HepG2 (cell line): Measurements from ENCODE around the gene WDR5B. TPM values are rescaled to one million over a fixed set of nuclear protein-coding genes. Genes with fewer than 3 reads are reported as not detected.

Source experiments
- HNF4A ChIP-seq: sonication (generic); formaldehyde crosslinking; IDR thresholded peaks from 2 replicates; pipeline ENCODE4 v1.4.0; 2020; ENCODE audit warnings: missing genetic modification reagents
- IKZF1 ChIP-seq: fragments of 450-650 bp; IDR thresholded peaks from 2 replicates; pipeline ENCODE4 v1.7.1; 2016
- KDM5B ChIP-seq: sonication (generic); formaldehyde crosslinking; IDR thresholded peaks from 2 replicates; pipeline ENCODE4 v1.4.0; 2020; ENCODE audit warnings: missing genetic modification reagents, mild to moderate bottlenecking, borderline replicate concordance
- MIXL1 ChIP-seq: IDR thresholded peaks from 2 replicates; pipeline ENCODE4 v1.6.1; 2016
- NFKB2 ChIP-seq: sonication (generic); formaldehyde crosslinking; IDR thresholded peaks from 2 replicates; pipeline ENCODE4 v1.4.0; 2020; ENCODE audit warnings: missing genetic modification reagents, borderline replicate concordance
- NR2F1 ChIP-seq, 2 experiments: fragments of 450-650 bp in 1 of 2; formaldehyde crosslinking in 1 of 2; IDR thresholded peaks; 2 replicates each; pipeline versions ENCODE4 v1.5.0 to v1.6.1; 2016 to 2020; ENCODE audit warnings: mild to moderate bottlenecking in 1 of 2, missing compliant biosample characterization in 1 of 2, missing genetic modification reagents in 1 of 2, moderate library complexity in 1 of 2
- RXRB ChIP-seq: IDR thresholded peaks from 2 replicates; pipeline ENCODE4 v1.6.1; 2016; ENCODE audit warnings: borderline replicate concordance, missing genetic modification reagents, missing compliant biosample characterization
- ZFP1 ChIP-seq: IDR thresholded peaks from 2 replicates; pipeline ENCODE4 v1.6.1; 2016
- ZNF607 ChIP-seq: sonication (generic); formaldehyde crosslinking; IDR thresholded peaks from 2 replicates; pipeline ENCODE4 v1.5.1; 2020; ENCODE audit warnings: missing genetic modification reagents, mild to moderate bottlenecking, borderline replicate concordance
- ZNF687 ChIP-seq: sonication (generic); formaldehyde crosslinking; IDR thresholded peaks from 2 replicates; pipeline ENCODE4 v1.5.1; 2020; ENCODE audit warnings: mild to moderate bottlenecking, missing genetic modification reagents, moderate library complexity
- ZSCAN25 ChIP-seq: sonication (generic); formaldehyde crosslinking; IDR thresholded peaks from 2 replicates; pipeline ENCODE4 v1.8.0; 2022; ENCODE audit warnings: mild to moderate bottlenecking, missing genetic modification reagents
- polyA plus RNA-seq, 8 experiments: library from polyadenylated mRNA; depleted of rRNA in 3 of 8; stranded (reverse) in 7 of 8; unstranded in 1 of 8; fragments of >200 nt; fragmentation: Illumina TruSeq in 4 of 8; extraction: Trizol in 4 of 8; gene quantifications; 2 replicates each; pipeline versions ENCODE4 v1.2.1 to v1.2.3, GENCODE V29; 2011 to 2016; ENCODE audit warnings: low read depth in 4 of 8, missing spikeins in 1 of 8, mixed read lengths in 1 of 8; ENCODE audit not compliant: insufficient read depth in 1 of 8
- total RNA-seq, 5 experiments: library from RNA; depleted of rRNA; stranded (reverse); fragments of >200 nt; fragmentation: Illumina TruSeq; extraction: Trizol; gene quantifications; 2 replicates each; pipeline ENCODE4 v1.2.3, GENCODE V29; 2016; ENCODE audit warnings: low read depth in 1 of 5
- TF ChIP-seq, protein P1 (sequence below): sonication (generic); formaldehyde crosslinking; IDR thresholded peaks from 2 replicates; pipeline ENCODE4 v1.9.0; 2021; ENCODE audit warnings: mild to moderate bottlenecking, missing genetic modification reagents
- TF ChIP-seq, protein P2 (sequence below): sonication (generic); formaldehyde crosslinking; IDR thresholded peaks from 2 replicates; pipeline ENCODE4 v1.5.0; 2020; ENCODE audit warnings: mild to moderate bottlenecking, missing genetic modification reagents, borderline replicate concordance
- TF ChIP-seq, protein P3 (sequence below): sonication (generic); formaldehyde crosslinking; IDR thresholded peaks from 2 replicates; pipeline ENCODE4 v1.5.0; 2020; ENCODE audit warnings: missing genetic modification reagents

WDR5B gene
- total and polyA plus RNA-seq, 2 of the 13 experiments (the other 11 are each of a cell fraction or from before 2014, with no cell fraction given) = 2.5 to 3.6 TPM

GRCh38 chr3:122391681-122392446 is 24.0 kb downstream of the WDR5B start (continued):
- TF ChIP-seq, protein P1, sequence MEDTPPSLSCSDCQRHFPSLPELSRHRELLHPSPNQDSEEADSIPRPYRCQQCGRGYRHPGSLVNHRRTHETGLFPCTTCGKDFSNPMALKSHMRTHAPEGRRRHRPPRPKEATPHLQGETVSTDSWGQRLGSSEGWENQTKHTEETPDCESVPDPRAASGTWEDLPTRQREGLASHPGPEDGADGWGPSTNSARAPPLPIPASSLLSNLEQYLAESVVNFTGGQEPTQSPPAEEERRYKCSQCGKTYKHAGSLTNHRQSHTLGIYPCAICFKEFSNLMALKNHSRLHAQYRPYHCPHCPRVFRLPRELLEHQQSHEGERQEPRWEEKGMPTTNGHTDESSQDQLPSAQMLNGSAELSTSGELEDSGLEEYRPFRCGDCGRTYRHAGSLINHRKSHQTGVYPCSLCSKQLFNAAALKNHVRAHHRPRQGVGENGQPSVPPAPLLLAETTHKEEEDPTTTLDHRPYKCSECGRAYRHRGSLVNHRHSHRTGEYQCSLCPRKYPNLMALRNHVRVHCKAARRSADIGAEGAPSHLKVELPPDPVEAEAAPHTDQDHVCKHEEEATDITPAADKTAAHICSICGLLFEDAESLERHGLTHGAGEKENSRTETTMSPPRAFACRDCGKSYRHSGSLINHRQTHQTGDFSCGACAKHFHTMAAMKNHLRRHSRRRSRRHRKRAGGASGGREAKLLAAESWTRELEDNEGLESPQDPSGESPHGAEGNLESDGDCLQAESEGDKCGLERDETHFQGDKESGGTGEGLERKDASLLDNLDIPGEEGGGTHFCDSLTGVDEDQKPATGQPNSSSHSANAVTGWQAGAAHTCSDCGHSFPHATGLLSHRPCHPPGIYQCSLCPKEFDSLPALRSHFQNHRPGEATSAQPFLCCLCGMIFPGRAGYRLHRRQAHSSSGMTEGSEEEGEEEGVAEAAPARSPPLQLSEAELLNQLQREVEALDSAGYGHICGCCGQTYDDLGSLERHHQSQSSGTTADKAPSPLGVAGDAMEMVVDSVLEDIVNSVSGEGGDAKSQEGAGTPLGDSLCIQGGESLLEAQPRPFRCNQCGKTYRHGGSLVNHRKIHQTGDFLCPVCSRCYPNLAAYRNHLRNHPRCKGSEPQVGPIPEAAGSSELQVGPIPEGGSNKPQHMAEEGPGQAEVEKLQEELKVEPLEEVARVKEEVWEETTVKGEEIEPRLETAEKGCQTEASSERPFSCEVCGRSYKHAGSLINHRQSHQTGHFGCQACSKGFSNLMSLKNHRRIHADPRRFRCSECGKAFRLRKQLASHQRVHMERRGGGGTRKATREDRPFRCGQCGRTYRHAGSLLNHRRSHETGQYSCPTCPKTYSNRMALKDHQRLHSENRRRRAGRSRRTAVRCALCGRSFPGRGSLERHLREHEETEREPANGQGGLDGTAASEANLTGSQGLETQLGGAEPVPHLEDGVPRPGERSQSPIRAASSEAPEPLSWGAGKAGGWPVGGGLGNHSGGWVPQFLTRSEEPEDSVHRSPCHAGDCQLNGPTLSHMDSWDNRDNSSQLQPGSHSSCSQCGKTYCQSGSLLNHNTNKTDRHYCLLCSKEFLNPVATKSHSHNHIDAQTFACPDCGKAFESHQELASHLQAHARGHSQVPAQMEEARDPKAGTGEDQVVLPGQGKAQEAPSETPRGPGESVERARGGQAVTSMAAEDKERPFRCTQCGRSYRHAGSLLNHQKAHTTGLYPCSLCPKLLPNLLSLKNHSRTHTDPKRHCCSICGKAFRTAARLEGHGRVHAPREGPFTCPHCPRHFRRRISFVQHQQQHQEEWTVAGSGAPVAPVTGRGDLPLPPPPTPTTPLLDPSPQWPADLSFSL (CRISPR knock-in tag) = no peak
- no peak for TF ChIP-seq ZNF687 (CRISPR knock-in tag)
- TF ChIP-seq ZSCAN25 (CRISPR knock-in tag) = no peak
- TF ChIP-seq, protein P2, sequence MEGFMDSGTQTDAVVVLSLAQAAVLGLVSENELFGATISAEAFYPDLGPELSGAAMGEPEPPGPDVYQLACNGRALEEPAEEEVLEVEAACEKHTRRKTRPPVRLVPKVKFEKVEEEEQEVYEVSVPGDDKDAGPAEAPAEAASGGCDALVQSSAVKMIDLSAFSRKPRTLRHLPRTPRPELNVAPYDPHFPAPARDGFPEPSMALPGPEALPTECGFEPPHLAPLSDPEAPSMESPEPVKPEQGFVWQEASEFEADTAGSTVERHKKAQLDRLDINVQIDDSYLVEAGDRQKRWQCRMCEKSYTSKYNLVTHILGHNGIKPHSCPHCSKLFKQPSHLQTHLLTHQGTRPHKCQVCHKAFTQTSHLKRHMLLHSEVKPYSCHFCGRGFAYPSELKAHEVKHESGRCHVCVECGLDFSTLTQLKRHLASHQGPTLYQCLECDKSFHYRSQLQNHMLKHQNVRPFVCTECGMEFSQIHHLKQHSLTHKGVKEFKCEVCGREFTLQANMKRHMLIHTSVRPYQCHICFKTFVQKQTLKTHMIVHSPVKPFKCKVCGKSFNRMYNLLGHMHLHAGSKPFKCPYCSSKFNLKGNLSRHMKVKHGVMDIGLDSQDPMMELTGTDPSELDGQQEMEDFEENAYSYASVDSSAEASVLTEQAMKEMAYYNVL = 0 out of 2 replicates have a peak, but pooled peaks have one; percentile 46
- TF ChIP-seq NR2F1 (CRISPR knock-in tag; IDR thresholded peaks at IDR 0.05) = no peak; a peak in 1 of 4 replicates
- no peak for TF ChIP-seq NFKB2 (CRISPR knock-in tag)
- TF ChIP-seq HNF4A (CRISPR knock-in tag) = peak; percentile 91
- TF ChIP-seq, protein P3, sequence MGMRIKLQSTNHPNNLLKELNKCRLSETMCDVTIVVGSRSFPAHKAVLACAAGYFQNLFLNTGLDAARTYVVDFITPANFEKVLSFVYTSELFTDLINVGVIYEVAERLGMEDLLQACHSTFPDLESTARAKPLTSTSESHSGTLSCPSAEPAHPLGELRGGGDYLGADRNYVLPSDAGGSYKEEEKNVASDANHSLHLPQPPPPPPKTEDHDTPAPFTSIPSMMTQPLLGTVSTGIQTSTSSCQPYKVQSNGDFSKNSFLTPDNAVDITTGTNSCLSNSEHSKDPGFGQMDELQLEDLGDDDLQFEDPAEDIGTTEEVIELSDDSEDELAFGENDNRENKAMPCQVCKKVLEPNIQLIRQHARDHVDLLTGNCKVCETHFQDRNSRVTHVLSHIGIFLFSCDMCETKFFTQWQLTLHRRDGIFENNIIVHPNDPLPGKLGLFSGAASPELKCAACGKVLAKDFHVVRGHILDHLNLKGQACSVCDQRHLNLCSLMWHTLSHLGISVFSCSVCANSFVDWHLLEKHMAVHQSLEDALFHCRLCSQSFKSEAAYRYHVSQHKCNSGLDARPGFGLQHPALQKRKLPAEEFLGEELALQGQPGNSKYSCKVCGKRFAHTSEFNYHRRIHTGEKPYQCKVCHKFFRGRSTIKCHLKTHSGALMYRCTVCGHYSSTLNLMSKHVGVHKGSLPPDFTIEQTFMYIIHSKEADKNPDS (CRISPR knock-in tag) = no peak
- no peak for TF ChIP-seq IKZF1
- TF ChIP-seq KDM5B (CRISPR knock-in tag) = no peak
- TF ChIP-seq MIXL1 (CRISPR knock-in tag) = peak; percentile 98
- TF ChIP-seq ZNF607 (CRISPR knock-in tag) = no peak
- TF ChIP-seq RXRB (CRISPR knock-in tag) = peak; percentile 54
- TF ChIP-seq ZFP1 (CRISPR knock-in tag) = no peak
